NCI-H1436 treated with DMSO at 0.1 percent for 48 hours (cell line): ENCODE results near the gene CSNK2A2.

Source experiments
- DNase-seq: peaks from one replicate; lab custom pipeline; 2025; lab: John Stamatoyannopoulos, UW

Gene CSNK2A2

GRCh38 chr16:58110571-58111301, 87.2 kb downstream of the CSNK2A2 start:
- no peak for DNase-seq

GRCh38 chr16:58109881-58110280, 88.0 kb downstream of the CSNK2A2 start:
- no peak for DNase-seq

GRCh38 chr16:58109330-58109729, 88.6 kb downstream of the CSNK2A2 start:
- DNase-seq = no peak
